OCI-LY1 (cell line): ENCODE results near the gene CACHD1.

Experiments
- H2AFZ ChIP-seq: fragments of 200-600 bp; sonication (generic), shearing (Covaris generic); 2 replicates; pipeline ENCODE4 v1.6.0; 2014; ENCODE audit warnings: antibody characterized with exemption, mild to moderate bottlenecking, low read length
- H3F3A ChIP-seq: fragments of 200-600 bp; sonication (generic), shearing (Covaris generic); 2 replicates; pipeline ENCODE4 v1.6.0; 2014; ENCODE audit warnings: mild to moderate bottlenecking, antibody characterized with exemption, low read length, moderate library complexity; ENCODE audit not compliant: insufficient read depth
- H3K27ac ChIP-seq: fragments of 200-600 bp; sonication (generic); 2 replicates; pipeline ENCODE4 v1.5.1; 2014; ENCODE audit warnings: low read length, mixed run types, mild to moderate bottlenecking, low read depth; ENCODE audit not compliant: poor library complexity, severe bottlenecking
- H3K27me3 ChIP-seq: fragments of 200-600 bp; sonication (generic); 2 replicates; pipeline ENCODE4 v1.6.0; 2014; ENCODE audit warnings: antibody characterized with exemption, mild to moderate bottlenecking, low read length, moderate library complexity; ENCODE audit not compliant: insufficient read depth
- H3K36me3 ChIP-seq: fragments of 200-600 bp; sonication (generic); 2 replicates; pipeline ENCODE4 v1.6.1; 2014; ENCODE audit warnings: mild to moderate bottlenecking, antibody characterized with exemption, low read length, moderate library complexity, mixed read lengths; ENCODE audit not compliant: insufficient read depth
- H3K4me1 ChIP-seq: fragments of 200-600 bp; sonication (generic); 2 replicates; pipeline ENCODE4 v1.5.1; 2014; ENCODE audit warnings: mild to moderate bottlenecking, low read length, moderate library complexity; ENCODE audit not compliant: insufficient read depth, severe bottlenecking
- H3K4me2 ChIP-seq: fragments of 200-600 bp; sonication (generic), shearing (Covaris generic); 2 replicates; pipeline ENCODE4 v1.6.1; 2014; ENCODE audit warnings: low read length
- H3K4me3 ChIP-seq: fragments of 200-600 bp; sonication (generic); 2 replicates; pipeline ENCODE4 v1.5.1; 2014; ENCODE audit warnings: low read length, low read depth, mild to moderate bottlenecking, mixed read lengths; ENCODE audit not compliant: poor library complexity, severe bottlenecking
- H3K79me2 ChIP-seq: fragments of 200-600 bp; shearing (Covaris generic); 2 replicates; pipeline ENCODE4 v1.6.1; 2016; ENCODE audit warnings: mixed run types, low read length, mixed read lengths; ENCODE audit not compliant: insufficient read depth
- H3K9ac ChIP-seq: fragments of 200-600 bp; sonication (generic), shearing (Covaris generic); 2 replicates; pipeline ENCODE4 v1.6.1; 2014; ENCODE audit warnings: mild to moderate bottlenecking, low read length, mixed read lengths
- H3K9me2 ChIP-seq: fragments of 200-600 bp; sonication (generic), shearing (Covaris generic); 2 replicates; pipeline ENCODE4 v1.6.1; 2014; ENCODE audit warnings: low read depth, mild to moderate bottlenecking, low read length, mixed read lengths
- H3K9me3 ChIP-seq: fragments of 200-600 bp; shearing (Covaris generic); 2 replicates; pipeline ENCODE4 v1.6.1; 2014; ENCODE audit warnings: low read length, mixed read lengths
- H4K20me1 ChIP-seq: fragments of 200-600 bp; sonication (generic), shearing (Covaris generic); 2 replicates; pipeline ENCODE4 v1.6.0; 2016; ENCODE audit warnings: mild to moderate bottlenecking, low read length; ENCODE audit not compliant: insufficient read depth
- EZH2 ChIP-seq: fragments of 200-600 bp; sonication (generic), shearing (Covaris generic); IDR thresholded peaks from 2 replicates; pipeline ENCODE4 v1.8.0; 2017; ENCODE audit warnings: borderline replicate concordance, mixed run types, mild to moderate bottlenecking, antibody characterized with exemption, low read length, moderate library complexity, mixed read lengths
- TF ChIP-seq, protein P1 (sequence below): fragments of 200-600 bp; sonication (generic), shearing (Covaris generic); IDR thresholded peaks from 2 replicates; pipeline ENCODE4 v1.5.1; 2017; ENCODE audit warnings: mild to moderate bottlenecking, antibody characterized with exemption, low read length, moderate library complexity, mixed read lengths

The CACHD1 gene

DNA sequence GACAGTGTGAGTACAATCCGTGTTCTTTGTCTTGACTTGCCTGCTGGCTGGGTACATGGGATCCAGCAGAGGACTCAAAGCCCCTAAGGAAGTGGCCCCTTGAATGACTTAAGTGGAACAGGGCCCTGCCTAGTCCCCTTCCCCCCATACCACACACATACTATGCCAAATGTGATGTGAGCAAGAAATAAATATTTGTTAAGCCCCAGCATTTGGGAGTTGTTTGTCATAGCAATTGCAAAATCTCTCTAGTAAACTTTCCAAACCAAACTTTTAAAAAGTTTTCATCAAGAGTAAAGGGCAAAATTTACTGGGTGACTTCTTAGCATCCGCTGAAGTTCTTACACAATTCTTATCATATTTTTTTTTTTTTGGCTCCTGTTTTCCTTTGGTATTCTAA is 32.5 kb upstream of the CACHD1 start:
- Histone ChIP-seq H3K36me3 (no peaks in the 10 kb centered on the region), H3F3A (no peaks in the 10 kb centered on the region), H3K27ac (no peak overlapping the region), H3K9me3 (no peaks in the 10 kb centered on the region), H3K9ac (no peak overlapping the region), H2AFZ (no peak overlapping the region), H4K20me1 (no peaks in the 10 kb centered on the region), H3K4me3 (no peak overlapping the region), H3K27me3 (no peaks in the 10 kb centered on the region), H3K79me2 (no peaks in the 10 kb centered on the region), H3K4me2 (no peak overlapping the region), H3K4me1 (no peaks in the 10 kb centered on the region), H3K9me2 (no peaks in the 10 kb centered on the region)
- TF ChIP-seq, protein P1, sequence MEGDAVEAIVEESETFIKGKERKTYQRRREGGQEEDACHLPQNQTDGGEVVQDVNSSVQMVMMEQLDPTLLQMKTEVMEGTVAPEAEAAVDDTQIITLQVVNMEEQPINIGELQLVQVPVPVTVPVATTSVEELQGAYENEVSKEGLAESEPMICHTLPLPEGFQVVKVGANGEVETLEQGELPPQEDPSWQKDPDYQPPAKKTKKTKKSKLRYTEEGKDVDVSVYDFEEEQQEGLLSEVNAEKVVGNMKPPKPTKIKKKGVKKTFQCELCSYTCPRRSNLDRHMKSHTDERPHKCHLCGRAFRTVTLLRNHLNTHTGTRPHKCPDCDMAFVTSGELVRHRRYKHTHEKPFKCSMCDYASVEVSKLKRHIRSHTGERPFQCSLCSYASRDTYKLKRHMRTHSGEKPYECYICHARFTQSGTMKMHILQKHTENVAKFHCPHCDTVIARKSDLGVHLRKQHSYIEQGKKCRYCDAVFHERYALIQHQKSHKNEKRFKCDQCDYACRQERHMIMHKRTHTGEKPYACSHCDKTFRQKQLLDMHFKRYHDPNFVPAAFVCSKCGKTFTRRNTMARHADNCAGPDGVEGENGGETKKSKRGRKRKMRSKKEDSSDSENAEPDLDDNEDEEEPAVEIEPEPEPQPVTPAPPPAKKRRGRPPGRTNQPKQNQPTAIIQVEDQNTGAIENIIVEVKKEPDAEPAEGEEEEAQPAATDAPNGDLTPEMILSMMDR = no peak
- no peak for TF ChIP-seq EZH2

GRCh38 chr1:64440183-64440826 is 29.6 kb upstream of the CACHD1 start:
- H3K79me2 ChIP-seq = no peaks in the 10 kb centered on the region
- H3K9me2 ChIP-seq = no peaks in the 10 kb centered on the region
- no peak overlapping the region for H3K9ac ChIP-seq
- no peak overlapping the region for H3K4me2 ChIP-seq
- no peaks in the 10 kb centered on the region for H3K9me3 ChIP-seq
- no peak overlapping the region for H3K4me3 ChIP-seq
- no peak overlapping the region for H3K27ac ChIP-seq
- no peaks in the 10 kb centered on the region for H3K27me3 ChIP-seq
- H2AFZ ChIP-seq = no peak overlapping the region
- H4K20me1 ChIP-seq = no peaks in the 10 kb centered on the region
- no peaks in the 10 kb centered on the region for H3F3A ChIP-seq
- H3K36me3 ChIP-seq = no peaks in the 10 kb centered on the region
- H3K4me1 ChIP-seq = no peaks in the 10 kb centered on the region
- TF ChIP-seq, protein P1 = no peak
- TF ChIP-seq EZH2 = no peak

- Histone ChIP-seq H3K27ac (no peak overlapping the region), H3K4me1 (no peaks in the 10 kb centered on the region), H3K27me3 (no peaks in the 10 kb centered on the region), H3K79me2 (no peaks in the 10 kb centered on the region), H2AFZ (no peak overlapping the region), H3K9me2 (no peaks in the 10 kb centered on the region), H3K9ac (no peak overlapping the region), H3F3A (no peaks in the 10 kb centered on the region), H3K4me3 (no peak overlapping the region), H3K9me3 (no peaks in the 10 kb centered on the region), H4K20me1 (no peaks in the 10 kb centered on the region), H3K36me3 (no peaks in the 10 kb centered on the region), H3K4me2 (no peak overlapping the region)
- TF ChIP-seq EZH2 = no peak
- TF ChIP-seq, protein P1 = no peak
Measured at GRCh38 chr1:64451440-64451839, 18.5 kb upstream of the CACHD1 start.
